ENCODE data around the gene DPP10. TPM values are rescaled to one million over a fixed set of nuclear protein-coding genes. Genes with fewer than 3 reads are reported as not detected.
"Not testable (repeated sequence)": the region's sequence is repeated elsewhere in the genome, so short reads cannot be mapped to it uniquely, and the experiment has no call there.

Gene DPP10
- total RNA-seq, 1 experiment from 2014 or later: not detected

DNA sequence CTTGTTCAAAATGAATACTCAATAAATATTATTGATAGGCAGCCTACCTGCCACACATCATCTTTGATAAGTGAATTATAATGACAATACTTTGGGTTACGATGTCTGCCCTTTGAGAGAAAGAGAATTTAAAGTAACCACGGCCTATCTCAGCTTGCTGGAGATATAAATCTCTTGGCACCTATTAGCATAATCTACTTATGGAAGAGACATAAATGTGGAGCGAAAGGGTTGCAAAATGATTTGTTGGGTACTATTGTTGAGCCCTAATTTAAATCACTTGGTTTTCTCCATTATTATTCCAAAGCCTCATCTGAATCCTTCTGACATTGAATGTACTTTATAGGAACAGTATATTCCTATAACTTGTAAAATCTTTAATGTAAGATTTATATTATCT lies 520.1 kb downstream of the DPP10 start:
- intact Hi-C loops (cut with micrococcal nuclease; ENCODE audit: unreplicated experiment) (no loop called here), in situ Hi-C loops (cut with HindIII; ENCODE audit: low pct_unique_long_range_greater_than_20kb, low sequenced_read_pairs) (no loop called here)
- BruUV-seq (replicated peaks): no TSS peak
- CTCF ChIA-PET: no interaction called here
- no peaks in the 10 kb centered on the region for H3K36me3 ChIP-seq (ENCODE audit: control insufficient read depth, insufficient read depth, low read length)
- no peaks in the 10 kb centered on the region for H3K27me3 ChIP-seq (ENCODE audit: control insufficient read depth, insufficient read depth, low read length)
- DNase-seq (ENCODE audit: low read depth, low spot score): no peak
- POLR2A ChIA-PET: no interaction called here
- H3K4me1 ChIP-seq (ENCODE audit: control insufficient read depth, insufficient read depth, low read length): no peaks in the 10 kb centered on the region
- TF ChIP-seq POLR2AphosphoS5 (IDR thresholded peaks at IDR 0.05; ENCODE audit: low read depth, low read length) (no peak), SIN3A (IDR thresholded peaks at IDR 0.05; ENCODE audit: borderline replicate concordance, insufficient read depth, low read depth, low read length) (no peak), TCF7L2 (IDR thresholded peaks at IDR 0.05; ENCODE audit: low read depth, low read length) (no peak)
- TF ChIP-seq, protein P1, sequence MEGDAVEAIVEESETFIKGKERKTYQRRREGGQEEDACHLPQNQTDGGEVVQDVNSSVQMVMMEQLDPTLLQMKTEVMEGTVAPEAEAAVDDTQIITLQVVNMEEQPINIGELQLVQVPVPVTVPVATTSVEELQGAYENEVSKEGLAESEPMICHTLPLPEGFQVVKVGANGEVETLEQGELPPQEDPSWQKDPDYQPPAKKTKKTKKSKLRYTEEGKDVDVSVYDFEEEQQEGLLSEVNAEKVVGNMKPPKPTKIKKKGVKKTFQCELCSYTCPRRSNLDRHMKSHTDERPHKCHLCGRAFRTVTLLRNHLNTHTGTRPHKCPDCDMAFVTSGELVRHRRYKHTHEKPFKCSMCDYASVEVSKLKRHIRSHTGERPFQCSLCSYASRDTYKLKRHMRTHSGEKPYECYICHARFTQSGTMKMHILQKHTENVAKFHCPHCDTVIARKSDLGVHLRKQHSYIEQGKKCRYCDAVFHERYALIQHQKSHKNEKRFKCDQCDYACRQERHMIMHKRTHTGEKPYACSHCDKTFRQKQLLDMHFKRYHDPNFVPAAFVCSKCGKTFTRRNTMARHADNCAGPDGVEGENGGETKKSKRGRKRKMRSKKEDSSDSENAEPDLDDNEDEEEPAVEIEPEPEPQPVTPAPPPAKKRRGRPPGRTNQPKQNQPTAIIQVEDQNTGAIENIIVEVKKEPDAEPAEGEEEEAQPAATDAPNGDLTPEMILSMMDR (IDR thresholded peaks at IDR 0.05): no peak
- TF ChIP-seq, protein P2, sequence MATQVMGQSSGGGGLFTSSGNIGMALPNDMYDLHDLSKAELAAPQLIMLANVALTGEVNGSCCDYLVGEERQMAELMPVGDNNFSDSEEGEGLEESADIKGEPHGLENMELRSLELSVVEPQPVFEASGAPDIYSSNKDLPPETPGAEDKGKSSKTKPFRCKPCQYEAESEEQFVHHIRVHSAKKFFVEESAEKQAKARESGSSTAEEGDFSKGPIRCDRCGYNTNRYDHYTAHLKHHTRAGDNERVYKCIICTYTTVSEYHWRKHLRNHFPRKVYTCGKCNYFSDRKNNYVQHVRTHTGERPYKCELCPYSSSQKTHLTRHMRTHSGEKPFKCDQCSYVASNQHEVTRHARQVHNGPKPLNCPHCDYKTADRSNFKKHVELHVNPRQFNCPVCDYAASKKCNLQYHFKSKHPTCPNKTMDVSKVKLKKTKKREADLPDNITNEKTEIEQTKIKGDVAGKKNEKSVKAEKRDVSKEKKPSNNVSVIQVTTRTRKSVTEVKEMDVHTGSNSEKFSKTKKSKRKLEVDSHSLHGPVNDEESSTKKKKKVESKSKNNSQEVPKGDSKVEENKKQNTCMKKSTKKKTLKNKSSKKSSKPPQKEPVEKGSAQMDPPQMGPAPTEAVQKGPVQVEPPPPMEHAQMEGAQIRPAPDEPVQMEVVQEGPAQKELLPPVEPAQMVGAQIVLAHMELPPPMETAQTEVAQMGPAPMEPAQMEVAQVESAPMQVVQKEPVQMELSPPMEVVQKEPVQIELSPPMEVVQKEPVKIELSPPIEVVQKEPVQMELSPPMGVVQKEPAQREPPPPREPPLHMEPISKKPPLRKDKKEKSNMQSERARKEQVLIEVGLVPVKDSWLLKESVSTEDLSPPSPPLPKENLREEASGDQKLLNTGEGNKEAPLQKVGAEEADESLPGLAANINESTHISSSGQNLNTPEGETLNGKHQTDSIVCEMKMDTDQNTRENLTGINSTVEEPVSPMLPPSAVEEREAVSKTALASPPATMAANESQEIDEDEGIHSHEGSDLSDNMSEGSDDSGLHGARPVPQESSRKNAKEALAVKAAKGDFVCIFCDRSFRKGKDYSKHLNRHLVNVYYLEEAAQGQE (IDR thresholded peaks at IDR 0.05; ENCODE audit: insufficient read depth in 1 of 2, low read depth in 2 of 2, low read length in 1 of 2): no peak
- H3K4me3 ChIP-seq (ENCODE audit: low read depth in 2 of 2, low read length in 2 of 2): no peak overlapping the region
- no peak overlapping the region for H3K27ac ChIP-seq (ENCODE audit: low read length)
- no peaks in the 10 kb centered on the region for H3K9me3 ChIP-seq (ENCODE audit: control insufficient read depth, insufficient read depth, low read depth, low read length)
- ATAC-seq: no peak

DNA sequence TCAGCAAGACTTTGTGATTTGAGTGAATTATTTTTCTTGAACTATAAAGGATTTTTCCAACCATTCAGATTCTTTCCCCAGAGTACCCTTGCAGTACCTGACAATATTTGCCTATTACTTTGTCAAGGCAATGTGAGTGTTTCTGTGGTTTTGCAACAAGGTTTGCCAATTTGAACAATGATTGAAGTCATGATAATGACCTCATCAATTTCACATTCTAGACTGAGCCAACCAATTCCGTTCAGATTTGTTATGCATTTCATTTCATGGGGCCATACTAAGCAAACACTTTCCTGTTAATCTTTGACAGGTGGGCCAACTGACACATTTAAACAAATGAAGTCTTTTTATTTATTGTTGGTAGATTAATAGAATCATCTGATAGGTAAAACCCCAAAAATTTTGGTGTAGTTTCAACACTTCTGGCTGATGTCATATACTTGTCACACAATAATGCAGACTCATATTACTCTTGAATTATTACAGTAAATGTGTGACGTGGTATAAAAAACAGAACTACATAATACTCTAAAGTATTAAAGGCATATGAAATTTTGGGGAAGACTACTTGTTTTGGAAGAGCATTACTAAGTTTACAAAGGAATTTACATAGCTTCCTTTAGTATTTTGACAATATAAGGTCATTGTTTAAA lies 526.4 kb downstream of the DPP10 start:
- BruUV-seq (replicated peaks): no TSS peak
- ChIA-PET POLR2A (no interaction called here), CTCF (no interaction called here)
- ATAC-seq: no peak
- H3K27ac ChIP-seq (ENCODE audit: low read length): no peak overlapping the region
- H3K9me3 ChIP-seq (ENCODE audit: control insufficient read depth, insufficient read depth, low read depth, low read length): no peaks in the 10 kb centered on the region
- H3K4me1 ChIP-seq (ENCODE audit: control insufficient read depth, insufficient read depth, low read length): no peaks in the 10 kb centered on the region
- in situ Hi-C loops (cut with HindIII; ENCODE audit: low pct_unique_long_range_greater_than_20kb, low sequenced_read_pairs): no loop called here
- no peak overlapping the region for H3K4me3 ChIP-seq (ENCODE audit: low read depth in 2 of 2, low read length in 2 of 2)
- no peak for DNase-seq (ENCODE audit: low read depth, low spot score)
- no peaks in the 10 kb centered on the region for H3K27me3 ChIP-seq (ENCODE audit: control insufficient read depth, insufficient read depth, low read length)
- intact Hi-C loops (cut with micrococcal nuclease; ENCODE audit: unreplicated experiment): no loop called here
- H3K36me3 ChIP-seq (ENCODE audit: control insufficient read depth, insufficient read depth, low read length): no peaks in the 10 kb centered on the region
- no peak for TF ChIP-seq POLR2AphosphoS5 (IDR thresholded peaks at IDR 0.05; ENCODE audit: low read depth, low read length)
- TF ChIP-seq SIN3A (IDR thresholded peaks at IDR 0.05; ENCODE audit: borderline replicate concordance, insufficient read depth, low read depth, low read length): no peak
- TF ChIP-seq, protein P2 (IDR thresholded peaks at IDR 0.05; ENCODE audit: insufficient read depth in 1 of 2, low read depth in 2 of 2, low read length in 1 of 2): no peak
- TF ChIP-seq, protein P1 (IDR thresholded peaks at IDR 0.05): no peak
- no peak for TF ChIP-seq TCF7L2 (IDR thresholded peaks at IDR 0.05; ENCODE audit: low read depth, low read length)

DNA sequence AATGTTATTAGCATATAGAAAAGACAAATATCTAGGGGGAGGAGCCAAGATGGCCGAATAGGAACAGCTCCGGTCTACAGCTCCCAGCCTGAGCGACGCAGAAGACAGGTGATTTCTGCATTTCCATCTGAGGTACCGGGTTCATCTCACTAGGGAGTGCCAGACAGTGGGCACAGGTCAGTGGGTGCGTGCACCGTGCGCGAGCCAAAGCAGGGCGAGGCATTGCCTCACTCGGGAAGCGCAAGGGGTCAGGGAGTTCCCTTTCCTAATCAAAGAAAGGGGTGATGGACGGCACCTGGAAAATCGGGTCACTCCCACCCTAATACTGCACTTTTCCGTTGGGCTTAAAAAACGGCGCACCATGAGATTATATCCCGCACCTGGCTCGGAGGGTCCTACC lies 561.9 kb downstream of the DPP10 start:
- H3K4me1 ChIP-seq (ENCODE audit: control insufficient read depth, insufficient read depth, low read length); H3K4me3 ChIP-seq (ENCODE audit: low read depth in 2 of 2, low read length in 2 of 2); H3K36me3 ChIP-seq (ENCODE audit: control insufficient read depth, insufficient read depth, low read length); H3K27ac ChIP-seq (ENCODE audit: low read length); DNase-seq (ENCODE audit: low read depth, low spot score); CTCF ChIA-PET; intact Hi-C loops (cut with micrococcal nuclease; ENCODE audit: unreplicated experiment); BruUV-seq (replicated peaks); H3K27me3 ChIP-seq (ENCODE audit: control insufficient read depth, insufficient read depth, low read length); ATAC-seq; H3K9me3 ChIP-seq (ENCODE audit: control insufficient read depth, insufficient read depth, low read depth, low read length); POLR2A ChIA-PET; in situ Hi-C loops (cut with HindIII; ENCODE audit: low pct_unique_long_range_greater_than_20kb, low sequenced_read_pairs): not testable (repeated sequence)
